A673 (cell line): ENCODE data around the gene NUDT12. TPM values are rescaled to one million over a fixed set of nuclear protein-coding genes. Genes with fewer than 3 reads are reported as not detected.

Source experiments
- BruUV-seq: library from RNA; stranded (reverse); fragments of 400-500 nt; replicated peaks from 2 replicates; lab custom pipeline; 2021; lab: Mats Ljungman, UMichigan
- CTCF ChIA-PET: fragments of 300-600 bp; sonication (Branson Sonifier 250); formaldehyde crosslinking; loops from one replicate; lab custom pipeline; 2022; ENCODE audit warnings: antibody characterized with exemption; lab: Charles Lee
- POLR2A ChIA-PET: fragments of 300-600 bp; sonication (Branson Sonifier 250); formaldehyde crosslinking; loops from one replicate; lab custom pipeline; 2022; ENCODE audit warnings: antibody characterized with exemption; ENCODE audit not compliant: low non-redundant PET; lab: Charles Lee
- DNase-seq: peaks from one replicate; pipeline ENCODE4 v3.0.0-alpha.2; 2015; ENCODE audit warnings: low spot score
- H3K27ac ChIP-seq: fragments of 200-600 bp; sonication (generic); 2 replicates; pipeline ENCODE4 v1.5.1; 2016; ENCODE audit warnings: mixed run types, low read depth, mild to moderate bottlenecking, mixed read lengths, antibody characterized with exemption, low read length; ENCODE audit not compliant: poor library complexity, severe bottlenecking
- H3K27me3 ChIP-seq: fragments of 200-600 bp; sonication (generic); replicated peaks from 2 replicates; pipeline ENCODE4 v1.6.1; 2017; ENCODE audit warnings: mixed run types, low read depth, mild to moderate bottlenecking, mixed read lengths, antibody characterized with exemption, low read length; ENCODE audit not compliant: insufficient read depth, poor library complexity
- H3K36me3 ChIP-seq: fragments of 200-600 bp; sonication (generic); 2 replicates; pipeline ENCODE4 v1.6.1; 2016; ENCODE audit warnings: mixed run types, mild to moderate bottlenecking, mixed read lengths, antibody characterized with exemption, low read length; ENCODE audit not compliant: insufficient read depth, poor library complexity, severe bottlenecking
- H3K4me1 ChIP-seq: fragments of 200-600 bp; sonication (generic); 2 replicates; pipeline ENCODE4 v1.6.1; 2017; ENCODE audit warnings: mixed run types, mild to moderate bottlenecking, mixed read lengths, antibody characterized with exemption, low read length; ENCODE audit not compliant: insufficient read depth, poor library complexity, severe bottlenecking
- H3K4me3 ChIP-seq: fragments of 200-600 bp; sonication (generic); 2 replicates; pipeline ENCODE4 v1.5.1; 2016; ENCODE audit warnings: low read depth, mixed run types, mild to moderate bottlenecking, mixed read lengths, low read length; ENCODE audit not compliant: poor library complexity, severe bottlenecking
- H3K9me3 ChIP-seq: fragments of 200-600 bp; sonication (generic); 2 replicates; pipeline ENCODE4 v1.6.1; 2016; ENCODE audit warnings: mixed run types, low read depth, mild to moderate bottlenecking, mixed read lengths, antibody characterized with exemption, low read length; ENCODE audit not compliant: poor library complexity, severe bottlenecking
- CTCF ChIP-seq: fragments of 300-800, 200-600 bp; sonication (generic); conservative IDR thresholded peaks from 2 replicates; pipeline ENCODE4 v1.5.1; 2017; ENCODE audit warnings: low read depth, mild to moderate bottlenecking, antibody characterized with exemption, low read length, moderate library complexity, mixed read lengths
- EZH2 ChIP-seq: fragments of 200-600 bp; sonication (generic); IDR thresholded peaks from 2 replicates; pipeline ENCODE4 v1.6.1; 2017; ENCODE audit warnings: borderline replicate concordance, low read depth, mild to moderate bottlenecking, mixed read lengths, antibody characterized with exemption, low read length; ENCODE audit not compliant: poor library complexity, severe bottlenecking
- intact Hi-C: fragments of 100-400 bp; cut with micrococcal nuclease; formaldehyde crosslinking; loops from one replicate; pipeline ENCODE4 v1.10.0; 2022; ENCODE audit not compliant: unreplicated experiment
- total RNA-seq: library from RNA; stranded (reverse); gene quantifications from 2 replicates; pipeline ENCODE4 v1.2.3, GENCODE V29; 2021

Gene NUDT12
- total RNA-seq, 1 experiment from 2014 or later, result 10.2 TPM

DNA sequence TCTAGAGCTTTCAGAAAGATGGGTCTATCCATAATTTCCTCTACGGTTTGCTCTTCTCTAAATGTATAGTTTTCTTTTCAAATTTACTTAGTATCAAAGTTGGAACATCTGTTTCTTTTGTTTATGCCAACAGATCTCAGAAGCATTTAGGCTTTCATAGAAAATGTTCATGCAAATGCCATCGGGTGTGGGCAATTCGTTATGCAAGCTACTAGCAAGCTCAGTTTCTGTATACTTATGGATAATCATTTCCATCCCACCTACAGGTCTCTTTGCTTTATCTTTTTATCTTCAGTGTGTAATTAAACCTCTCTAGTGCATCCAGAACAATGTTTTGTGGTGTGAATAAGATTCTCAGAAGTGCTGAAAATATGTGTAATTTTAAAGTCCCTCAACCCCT, 59.9 kb downstream of the NUDT12 start:
- TF ChIP-seq EZH2 (no peak), CTCF (no peak)
- H3K4me1 ChIP-seq, result no peaks in the 10 kb centered on the region
- ChIA-PET POLR2A (no interaction called here), CTCF (no interaction called here)
- BruUV-seq, result no TSS peak
- H3K4me3 ChIP-seq, result no peak overlapping the region
- DNase-seq, result no peak
- no peaks in the 10 kb centered on the region for H3K27me3 ChIP-seq
- H3K36me3 ChIP-seq, result no peaks in the 10 kb centered on the region
- intact Hi-C loops, result no loop called here
- no peaks in the 10 kb centered on the region for H3K9me3 ChIP-seq
- no peak overlapping the region for H3K27ac ChIP-seq
